Fibroblast of lung (primary cell): ENCODE data around the gene FMN1.

ENCODE experiments used
- EZH2 ChIP-seq: IDR thresholded peaks from 2 replicates; pipeline ENCODE4 v1.5.1; 2012; ENCODE audit warnings: low read length, control low read depth, mild to moderate bottlenecking; ENCODE audit errors: missing control alignments
- TF ChIP-seq, protein P1 (sequence below), 2 donors: IDR thresholded peaks in 1 of 2; conservative IDR thresholded peaks in 1 of 2; 1 replicate in 1 of 2; 2 replicates in 1 of 2; pipeline ENCODE4 v1.5.1; 2011 to 2012; ENCODE audit warnings: low read length in 2 of 2, control low read depth in 1 of 2, inconsistent platforms in 1 of 2, low read depth in 1 of 2, mild to moderate bottlenecking in 1 of 2

DNA sequence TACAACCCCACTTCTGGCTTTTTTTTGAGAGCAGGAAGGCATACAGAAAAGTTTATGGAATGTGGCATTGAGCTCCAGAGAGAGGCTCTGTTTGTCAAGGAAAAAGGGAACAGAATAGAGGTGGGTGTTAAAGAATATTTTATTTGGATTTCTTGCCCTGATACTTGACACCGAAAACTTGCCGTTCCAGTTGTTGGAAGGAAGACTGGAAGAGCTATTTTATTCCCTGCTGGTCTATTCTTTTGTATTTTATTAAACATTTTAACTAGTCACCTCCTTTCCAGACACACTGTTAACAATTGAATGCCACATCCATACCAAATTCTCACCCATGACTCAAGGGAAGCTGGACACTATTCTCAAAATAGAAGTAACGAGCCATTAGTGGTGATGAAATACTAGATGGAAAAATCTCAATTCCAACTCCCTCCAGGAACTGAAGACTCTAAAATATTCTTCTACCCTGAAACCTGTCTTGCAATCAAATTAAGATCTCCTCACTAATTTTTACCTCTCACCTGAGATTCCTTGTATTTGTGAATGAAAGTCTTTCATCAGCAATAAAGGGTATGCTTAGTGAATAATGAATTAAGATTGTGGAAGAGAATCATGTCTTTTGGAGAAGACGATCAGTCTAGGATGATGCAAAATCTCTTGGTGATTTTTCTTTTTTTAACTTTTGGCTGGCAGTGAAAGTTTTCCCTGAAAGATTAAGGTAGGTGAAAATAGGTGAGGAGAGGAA lies 448.2 kb downstream of the FMN1 start:
- TF ChIP-seq, protein P1, sequence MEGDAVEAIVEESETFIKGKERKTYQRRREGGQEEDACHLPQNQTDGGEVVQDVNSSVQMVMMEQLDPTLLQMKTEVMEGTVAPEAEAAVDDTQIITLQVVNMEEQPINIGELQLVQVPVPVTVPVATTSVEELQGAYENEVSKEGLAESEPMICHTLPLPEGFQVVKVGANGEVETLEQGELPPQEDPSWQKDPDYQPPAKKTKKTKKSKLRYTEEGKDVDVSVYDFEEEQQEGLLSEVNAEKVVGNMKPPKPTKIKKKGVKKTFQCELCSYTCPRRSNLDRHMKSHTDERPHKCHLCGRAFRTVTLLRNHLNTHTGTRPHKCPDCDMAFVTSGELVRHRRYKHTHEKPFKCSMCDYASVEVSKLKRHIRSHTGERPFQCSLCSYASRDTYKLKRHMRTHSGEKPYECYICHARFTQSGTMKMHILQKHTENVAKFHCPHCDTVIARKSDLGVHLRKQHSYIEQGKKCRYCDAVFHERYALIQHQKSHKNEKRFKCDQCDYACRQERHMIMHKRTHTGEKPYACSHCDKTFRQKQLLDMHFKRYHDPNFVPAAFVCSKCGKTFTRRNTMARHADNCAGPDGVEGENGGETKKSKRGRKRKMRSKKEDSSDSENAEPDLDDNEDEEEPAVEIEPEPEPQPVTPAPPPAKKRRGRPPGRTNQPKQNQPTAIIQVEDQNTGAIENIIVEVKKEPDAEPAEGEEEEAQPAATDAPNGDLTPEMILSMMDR (conservative IDR thresholded peaks at IDR 0.05 in 1 of 2, IDR thresholded peaks at IDR 0.05 in 1 of 2; ENCODE audit: low read depth in 1 of 2, low read length in 2 of 2) = no peak
- no peak for TF ChIP-seq EZH2
